NOMO-1 (cell line): ENCODE measurements around the gene RBP5.

Experiments
- DNase-seq, 2 experiments: peaks; one replicate each; lab custom pipeline; 2025; ENCODE audit not compliant: unreplicated experiment in 2 of 2; lab: John Stamatoyannopoulos, UW

The RBP5 gene

GRCh38 chr12:7076493-7076892 lies 52.2 kb downstream of the RBP5 start:
- no peak for DNase-seq

- DNase-seq, result no peak
Observed at GRCh38 chr12:7075939-7076338, 52.8 kb downstream of the RBP5 start.

- no peak for DNase-seq
Observed at GRCh38 chr12:7075518-7075917, 53.2 kb downstream of the RBP5 start.

GRCh38 chr12:7073946-7074345 lies 54.7 kb downstream of the RBP5 start:
- DNase-seq, result no peak
